GM06990 (cell line): ENCODE results near the gene SERPINA3.

Experiments
- DNase-seq: peaks from one replicate; pipeline ENCODE4 v3.0.0-alpha.2; 2011; ENCODE audit not compliant: insufficient read length; ENCODE audit errors: extremely low read depth
- H3K27me3 ChIP-seq: replicated peaks from 2 replicates; pipeline ENCODE4 v1.6.0; 2011; ENCODE audit warnings: low read length; ENCODE audit not compliant: control insufficient read depth, insufficient read depth
- H3K36me3 ChIP-seq: 2 replicates; pipeline ENCODE4 v1.5.1; 2011; ENCODE audit warnings: low read length; ENCODE audit not compliant: control insufficient read depth, insufficient read depth
- H3K4me3 ChIP-seq: replicated peaks from 2 replicates; pipeline ENCODE4 v1.5.1; 2011; ENCODE audit warnings: low read depth, mild to moderate bottlenecking, control low read depth, low read length
- TF ChIP-seq, protein P1 (sequence below): IDR thresholded peaks from 2 replicates; pipeline ENCODE4 v1.5.1; 2011; ENCODE audit warnings: low read length, control low read depth, mild to moderate bottlenecking, inconsistent platforms; ENCODE audit not compliant: insufficient read depth, poor library complexity, severe bottlenecking

The SERPINA3 gene

DNA sequence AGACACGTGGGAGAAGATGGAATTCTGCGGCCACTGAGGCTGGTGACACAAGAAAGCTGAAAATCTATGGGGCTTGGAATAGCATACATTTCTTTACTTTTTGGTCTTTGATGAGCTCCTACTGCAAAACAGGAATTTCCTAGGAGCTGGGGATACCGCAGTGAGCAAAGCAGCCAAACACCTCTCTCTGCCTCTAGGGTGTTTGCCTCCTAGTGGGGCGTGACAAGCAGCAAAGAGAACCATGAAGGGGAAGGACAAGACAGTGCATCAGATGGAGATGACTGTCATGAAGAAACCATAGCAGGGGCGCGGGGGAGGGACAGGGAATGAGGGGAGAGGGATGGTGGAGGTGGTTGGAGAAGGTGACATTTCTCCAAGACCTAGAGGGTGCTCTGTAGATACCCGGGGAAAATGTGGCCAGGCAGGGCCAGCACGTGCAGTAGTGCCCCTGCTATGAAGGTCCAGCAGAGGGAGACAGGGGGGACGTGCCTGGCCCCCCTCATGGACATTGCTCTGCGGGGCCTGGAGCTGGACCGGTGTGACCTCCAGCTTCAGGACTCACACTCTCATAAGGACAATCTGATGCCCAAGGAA is 58.6 kb downstream of the SERPINA3 start:
- DNase-seq: no peak
- no peaks in the 10 kb centered on the region; the same call in 1 of the 2 replicates for H3K27me3 ChIP-seq

DNA sequence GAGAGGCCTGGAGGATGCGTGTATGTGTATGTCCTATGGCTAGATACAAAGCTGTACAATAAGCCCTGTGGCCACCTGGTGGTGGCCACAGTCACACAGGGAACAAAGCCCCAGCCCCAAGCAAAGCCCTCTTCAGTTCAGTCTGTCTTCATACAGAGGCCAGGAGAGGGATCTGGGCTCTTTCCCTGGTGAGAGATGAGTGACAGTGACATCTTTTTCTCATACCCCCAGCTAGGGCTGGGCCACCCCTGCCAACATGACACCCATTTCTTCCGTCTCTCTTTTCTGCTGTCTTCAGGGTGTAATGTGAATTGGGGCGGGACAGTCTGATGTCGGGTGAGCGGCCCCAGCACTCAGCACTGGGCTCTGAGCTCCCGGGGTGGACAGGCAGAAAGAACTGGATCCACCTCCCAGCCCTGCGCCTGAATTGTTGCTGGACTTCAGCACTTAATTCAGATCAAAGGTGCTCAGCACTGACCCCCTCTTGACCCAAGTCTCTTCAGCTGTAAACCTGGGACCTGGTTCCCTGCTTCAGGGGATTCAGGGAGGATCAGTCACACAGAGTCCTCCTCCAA is 59.8 kb downstream of the SERPINA3 start:
- TF ChIP-seq, protein P1, sequence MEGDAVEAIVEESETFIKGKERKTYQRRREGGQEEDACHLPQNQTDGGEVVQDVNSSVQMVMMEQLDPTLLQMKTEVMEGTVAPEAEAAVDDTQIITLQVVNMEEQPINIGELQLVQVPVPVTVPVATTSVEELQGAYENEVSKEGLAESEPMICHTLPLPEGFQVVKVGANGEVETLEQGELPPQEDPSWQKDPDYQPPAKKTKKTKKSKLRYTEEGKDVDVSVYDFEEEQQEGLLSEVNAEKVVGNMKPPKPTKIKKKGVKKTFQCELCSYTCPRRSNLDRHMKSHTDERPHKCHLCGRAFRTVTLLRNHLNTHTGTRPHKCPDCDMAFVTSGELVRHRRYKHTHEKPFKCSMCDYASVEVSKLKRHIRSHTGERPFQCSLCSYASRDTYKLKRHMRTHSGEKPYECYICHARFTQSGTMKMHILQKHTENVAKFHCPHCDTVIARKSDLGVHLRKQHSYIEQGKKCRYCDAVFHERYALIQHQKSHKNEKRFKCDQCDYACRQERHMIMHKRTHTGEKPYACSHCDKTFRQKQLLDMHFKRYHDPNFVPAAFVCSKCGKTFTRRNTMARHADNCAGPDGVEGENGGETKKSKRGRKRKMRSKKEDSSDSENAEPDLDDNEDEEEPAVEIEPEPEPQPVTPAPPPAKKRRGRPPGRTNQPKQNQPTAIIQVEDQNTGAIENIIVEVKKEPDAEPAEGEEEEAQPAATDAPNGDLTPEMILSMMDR: no peak
- H3K27me3 ChIP-seq: no peaks in the 10 kb centered on the region; the same call in 1 of the 2 replicates
- no peak for DNase-seq
- H3K4me3 ChIP-seq: no peak overlapping the region
- no peaks in the 10 kb centered on the region for H3K36me3 ChIP-seq

More for the DNA sequence above, 58.6 kb downstream of the SERPINA3 start:
- no peak overlapping the region for H3K4me3 ChIP-seq
- no peaks in the 10 kb centered on the region for H3K36me3 ChIP-seq
- TF ChIP-seq, protein P1: no peak

DNA sequence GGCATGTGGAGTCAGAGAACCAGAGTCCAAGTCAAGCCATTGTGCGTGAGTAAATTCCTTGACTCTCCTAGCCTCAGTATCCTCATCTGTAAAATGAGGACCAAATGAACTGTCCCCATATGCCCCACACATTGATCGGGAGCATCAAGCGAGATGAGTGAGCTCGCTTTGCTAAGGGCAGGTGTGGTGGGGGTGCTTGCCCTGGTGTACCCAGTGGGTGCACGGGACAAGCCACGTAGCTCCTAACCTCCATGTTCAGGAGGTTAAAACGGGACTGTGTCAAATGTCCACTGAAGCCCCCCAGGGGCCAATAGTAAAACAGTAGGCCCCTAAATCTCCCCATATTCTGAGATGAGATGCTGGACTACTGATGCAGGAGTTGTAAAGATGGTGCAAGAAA is 60.9 kb downstream of the SERPINA3 start:
- no peaks in the 10 kb centered on the region for H3K36me3 ChIP-seq
- TF ChIP-seq, protein P1: no peak

More for the DNA sequence above, 60.9 kb downstream of the SERPINA3 start:
- Histone ChIP-seq H3K4me3 (no peak overlapping the region), H3K27me3 (no peaks in the 10 kb centered on the region; the same call in 1 of the 2 replicates)
- DNase-seq: no peak
